KMS-11 (cell line): ENCODE measurements around the gene ULK4.
"Not testable (repeated sequence)": the region's sequence is repeated elsewhere in the genome, so short reads cannot be mapped to it uniquely, and the experiment has no call there.

ENCODE experiments used
- H2AFZ ChIP-seq: fragments of 200-600 bp; sonication (generic); 2 replicates; pipeline ENCODE4 v1.6.1; 2016; ENCODE audit warnings: antibody characterized with exemption, mixed run types, low read depth
- H3K27ac ChIP-seq: fragments of 200-600 bp; sonication (generic); 2 replicates; pipeline ENCODE4 v1.6.1; 2016; ENCODE audit warnings: mild to moderate bottlenecking, mixed run types
- H3K27me3 ChIP-seq: fragments of 200-600 bp; sonication (generic); 2 replicates; pipeline ENCODE4 v1.6.1; 2017; ENCODE audit warnings: mild to moderate bottlenecking, low read depth, mixed run types, moderate library complexity; ENCODE audit not compliant: insufficient read depth
- H3K36me3 ChIP-seq: fragments of 200-600 bp; sonication (generic); 2 replicates; pipeline ENCODE4 v1.6.1; 2017; ENCODE audit warnings: mild to moderate bottlenecking, mixed run types; ENCODE audit not compliant: insufficient read depth
- H3K4me1 ChIP-seq: fragments of 200-600 bp; sonication (generic); 2 replicates; pipeline ENCODE4 v1.6.1; 2016; ENCODE audit warnings: mild to moderate bottlenecking, low read depth, mixed run types; ENCODE audit not compliant: poor library complexity, severe bottlenecking
- H3K4me2 ChIP-seq: fragments of 200-600 bp; sonication (generic); 2 replicates; pipeline ENCODE4 v1.7.0; 2016; ENCODE audit warnings: mild to moderate bottlenecking, mixed run types
- H3K4me3 ChIP-seq: fragments of 200-600 bp; sonication (generic); IDR thresholded peaks from 2 replicates; pipeline ENCODE4 v1.6.1; 2017; ENCODE audit warnings: low read depth, low read length, mixed read lengths; ENCODE audit not compliant: insufficient read depth
- H3K79me2 ChIP-seq: fragments of 200-600 bp; sonication (generic); 2 replicates; pipeline ENCODE4 v1.6.1; 2016; ENCODE audit warnings: low read depth, mixed run types; ENCODE audit not compliant: insufficient read depth
- H3K9ac ChIP-seq: fragments of 200-600 bp; sonication (generic); 2 replicates; pipeline ENCODE4 v1.6.1; 2016; ENCODE audit warnings: mild to moderate bottlenecking, mixed run types
- H4K20me1 ChIP-seq: fragments of 200-600 bp; sonication (generic); 2 replicates; pipeline ENCODE4 v1.6.1; 2016; ENCODE audit warnings: mild to moderate bottlenecking, mixed run types; ENCODE audit not compliant: insufficient read depth
- TF ChIP-seq, protein P1 (sequence below): fragments of 200-600 bp; sonication (generic); conservative IDR thresholded peaks from 2 replicates; pipeline ENCODE4 v1.6.1; 2017; ENCODE audit warnings: low read depth, mild to moderate bottlenecking, antibody characterized with exemption, low read length, moderate library complexity, mixed read lengths

Gene ULK4

DNA sequence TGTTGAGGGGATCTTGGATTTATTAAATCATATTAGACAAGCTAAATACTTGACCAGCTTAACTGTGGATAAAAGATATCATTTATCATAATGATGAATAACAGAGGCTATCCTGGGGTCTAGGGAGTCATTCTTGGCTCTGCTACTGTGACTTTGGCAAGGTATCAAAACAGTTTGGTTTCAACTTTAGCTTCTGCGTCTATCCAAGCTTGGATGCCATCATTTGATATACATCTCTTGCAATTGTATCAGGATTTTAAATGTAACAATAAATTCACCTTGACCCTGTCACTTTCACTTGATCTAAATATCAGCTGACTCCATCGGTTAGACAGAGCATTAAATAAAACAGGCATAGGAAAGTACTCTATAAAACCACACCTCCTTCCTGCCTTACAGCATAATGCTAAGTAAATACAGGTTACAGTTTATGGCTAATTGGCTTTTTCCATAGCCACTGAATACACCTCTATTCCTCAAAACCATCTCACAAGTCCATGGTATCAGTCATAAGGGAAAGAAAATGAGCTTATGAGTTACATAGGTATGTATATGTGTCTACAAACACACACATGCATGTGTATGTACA is 499.7 kb downstream of the ULK4 start:
- no peaks in the 10 kb centered on the region for H3K79me2 ChIP-seq
- H4K20me1 ChIP-seq: no peaks in the 10 kb centered on the region
- no peaks in the 10 kb centered on the region for H3K36me3 ChIP-seq
- no peak overlapping the region for H3K4me3 ChIP-seq
- no peaks in the 10 kb centered on the region for H3K4me1 ChIP-seq
- no peak overlapping the region for H2AFZ ChIP-seq
- H3K4me2 ChIP-seq: no peak overlapping the region
- TF ChIP-seq, protein P1, sequence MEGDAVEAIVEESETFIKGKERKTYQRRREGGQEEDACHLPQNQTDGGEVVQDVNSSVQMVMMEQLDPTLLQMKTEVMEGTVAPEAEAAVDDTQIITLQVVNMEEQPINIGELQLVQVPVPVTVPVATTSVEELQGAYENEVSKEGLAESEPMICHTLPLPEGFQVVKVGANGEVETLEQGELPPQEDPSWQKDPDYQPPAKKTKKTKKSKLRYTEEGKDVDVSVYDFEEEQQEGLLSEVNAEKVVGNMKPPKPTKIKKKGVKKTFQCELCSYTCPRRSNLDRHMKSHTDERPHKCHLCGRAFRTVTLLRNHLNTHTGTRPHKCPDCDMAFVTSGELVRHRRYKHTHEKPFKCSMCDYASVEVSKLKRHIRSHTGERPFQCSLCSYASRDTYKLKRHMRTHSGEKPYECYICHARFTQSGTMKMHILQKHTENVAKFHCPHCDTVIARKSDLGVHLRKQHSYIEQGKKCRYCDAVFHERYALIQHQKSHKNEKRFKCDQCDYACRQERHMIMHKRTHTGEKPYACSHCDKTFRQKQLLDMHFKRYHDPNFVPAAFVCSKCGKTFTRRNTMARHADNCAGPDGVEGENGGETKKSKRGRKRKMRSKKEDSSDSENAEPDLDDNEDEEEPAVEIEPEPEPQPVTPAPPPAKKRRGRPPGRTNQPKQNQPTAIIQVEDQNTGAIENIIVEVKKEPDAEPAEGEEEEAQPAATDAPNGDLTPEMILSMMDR: no peak
- no peak overlapping the region for H3K9ac ChIP-seq
- H3K27me3 ChIP-seq: no peaks in the 10 kb centered on the region
- no peak overlapping the region for H3K27ac ChIP-seq

DNA sequence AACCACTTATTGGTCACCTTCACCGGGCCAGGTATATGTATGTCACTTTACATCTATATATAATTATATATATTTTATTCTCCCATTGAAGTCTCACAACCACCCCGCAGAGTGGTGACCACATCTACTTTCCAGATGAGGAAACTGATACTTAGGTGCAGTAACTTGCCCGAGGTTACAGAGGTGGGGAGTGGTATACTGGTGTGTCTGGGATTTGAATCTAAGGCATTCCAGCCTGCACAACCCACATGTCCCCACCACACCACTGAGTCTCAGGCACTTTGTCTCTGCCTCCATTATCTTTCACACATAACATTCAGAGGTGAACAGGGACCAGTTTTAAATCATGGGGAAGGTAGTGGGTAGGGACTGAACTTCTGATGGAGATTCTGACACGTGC is 501.2 kb downstream of the ULK4 start:
- TF ChIP-seq, protein P1: no peak
- Histone ChIP-seq H3K79me2 (no peaks in the 10 kb centered on the region), H2AFZ (no peak overlapping the region)

DNA sequence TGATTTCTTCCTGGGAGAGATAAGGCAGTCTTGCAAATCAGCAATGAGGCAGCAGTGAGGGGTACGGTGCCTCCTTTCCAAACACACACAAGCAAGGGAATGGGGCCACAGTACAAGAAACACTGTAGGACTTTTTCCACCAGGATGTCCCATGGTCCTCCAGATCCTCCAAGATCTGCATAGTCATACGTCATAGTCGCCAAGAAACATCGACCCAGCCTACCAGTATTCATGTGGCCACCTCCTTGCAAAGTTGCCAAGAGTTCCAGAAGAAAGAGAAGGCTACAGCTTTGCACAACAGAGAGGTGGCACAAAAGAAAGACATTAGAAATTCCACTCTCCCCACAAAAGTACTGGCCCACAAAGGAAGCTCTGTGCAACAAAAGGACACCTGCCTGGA is 504.7 kb downstream of the ULK4 start:
- no peaks in the 10 kb centered on the region for H4K20me1 ChIP-seq
- H2AFZ ChIP-seq: no peak overlapping the region
- no peak overlapping the region for H3K27ac ChIP-seq
- TF ChIP-seq, protein P1: no peak
- no peaks in the 10 kb centered on the region for H3K79me2 ChIP-seq
- no peak overlapping the region for H3K4me3 ChIP-seq
- H3K9ac ChIP-seq: no peak overlapping the region
- no peaks in the 10 kb centered on the region for H3K27me3 ChIP-seq
- H3K36me3 ChIP-seq: no peaks in the 10 kb centered on the region
- no peak overlapping the region for H3K4me2 ChIP-seq
- no peaks in the 10 kb centered on the region for H3K4me1 ChIP-seq

More for the DNA sequence above, 501.2 kb downstream of the ULK4 start:
- Histone ChIP-seq H4K20me1 (no peaks in the 10 kb centered on the region), H3K4me3 (no peak overlapping the region), H3K9ac (no peak overlapping the region), H3K36me3 (no peaks in the 10 kb centered on the region), H3K27ac (no peak overlapping the region), H3K27me3 (no peaks in the 10 kb centered on the region), H3K4me1 (no peaks in the 10 kb centered on the region), H3K4me2 (no peak overlapping the region)

DNA sequence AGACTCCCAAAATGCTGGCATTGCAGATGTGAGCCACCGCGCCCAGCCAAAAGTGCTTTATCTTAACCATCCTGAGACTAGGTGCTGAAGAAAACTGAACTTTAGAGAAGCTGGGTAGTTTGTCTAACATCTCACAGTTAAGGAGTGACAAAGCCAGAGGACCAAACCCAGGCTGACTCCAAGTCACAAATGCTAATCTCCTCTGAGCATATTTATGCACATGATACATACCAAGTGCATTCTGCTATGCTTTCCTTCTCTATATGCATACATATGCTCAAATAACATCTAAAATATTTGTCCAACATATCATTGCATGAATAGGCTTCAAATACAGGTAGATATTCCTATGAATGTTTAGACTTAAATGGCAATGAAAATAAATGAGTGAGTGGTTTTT is 505.7 kb downstream of the ULK4 start:
- Histone ChIP-seq H3K79me2 (no peaks in the 10 kb centered on the region), H3K9ac (no peak overlapping the region), H3K4me1 (no peaks in the 10 kb centered on the region), H3K27me3 (no peaks in the 10 kb centered on the region), H3K36me3 (no peaks in the 10 kb centered on the region), H4K20me1 (no peaks in the 10 kb centered on the region), H3K4me2 (no peak overlapping the region), H3K4me3 (no peak overlapping the region), H3K27ac (no peak overlapping the region), H2AFZ (no peak overlapping the region)
- TF ChIP-seq, protein P1: no peak

DNA sequence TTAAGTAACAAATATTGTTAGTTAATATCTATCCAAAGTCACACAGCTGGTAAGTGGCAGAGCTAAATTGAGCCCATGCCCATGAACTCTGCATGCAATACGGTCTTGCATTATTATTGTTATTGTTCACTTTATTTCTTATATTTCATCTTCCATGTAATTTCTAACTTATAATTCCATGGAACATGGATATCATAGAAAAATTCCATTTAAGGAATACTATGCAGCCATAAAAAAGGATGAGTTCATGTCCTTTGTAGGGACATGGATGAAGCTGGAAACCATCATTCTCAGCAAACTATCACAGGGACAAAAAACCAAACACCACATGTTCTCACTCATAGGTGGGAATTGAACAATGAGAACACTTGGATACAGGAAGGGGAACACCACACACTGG is 508.3 kb downstream of the ULK4 start:
- H3K79me2 ChIP-seq, H3K27me3 ChIP-seq, H3K4me1 ChIP-seq, H3K36me3 ChIP-seq, H2AFZ ChIP-seq, H3K27ac ChIP-seq, H4K20me1 ChIP-seq, H3K4me2 ChIP-seq, H3K4me3 ChIP-seq, H3K9ac ChIP-seq: not testable (repeated sequence)
